Thymus (tissue), 11 donors: ENCODE data around the gene ABCC8. TPM values are rescaled to one million over a fixed set of nuclear protein-coding genes. Genes with fewer than 3 reads are reported as not detected.

ENCODE experiments used
- DNase-seq, 9 donors: peaks; one replicate each; pipeline ENCODE4 v3.0.0-alpha.2; 2013; ENCODE audit warnings: low spot score in 9 of 9, low read depth in 6 of 9, missing footprints in 1 of 9
- H3K27ac ChIP-seq, 2 donors: one replicate each; pipeline ENCODE4 v1.5.1; 2013; ENCODE audit warnings: control low read depth in 1 of 2, low read depth in 1 of 2, low read length in 1 of 2, mild to moderate bottlenecking in 1 of 2, moderate library complexity in 1 of 2
- H3K27me3 ChIP-seq, 2 donors: one replicate each; pipeline ENCODE4 v1.5.1; 2013; ENCODE audit warnings: low read length in 1 of 2; ENCODE audit not compliant: control insufficient read depth in 2 of 2, insufficient read depth in 1 of 2
- H3K36me3 ChIP-seq, 2 donors: one replicate each; pipeline ENCODE4 v1.5.1; 2013; ENCODE audit warnings: low read length in 1 of 2, mild to moderate bottlenecking in 1 of 2, moderate library complexity in 1 of 2; ENCODE audit not compliant: control insufficient read depth in 2 of 2, insufficient read depth in 2 of 2
- H3K4me1 ChIP-seq, 2 donors: one replicate each; pipeline ENCODE4 v1.5.1; 2013; ENCODE audit warnings: low read length in 2 of 2; ENCODE audit not compliant: control insufficient read depth in 2 of 2, insufficient read depth in 2 of 2
- H3K4me3 ChIP-seq, 2 donors: one replicate each; pipeline ENCODE4 v1.5.1; 2013; ENCODE audit warnings: low read length in 2 of 2, control low read depth in 1 of 2, mild to moderate bottlenecking in 1 of 2
- H3K9me3 ChIP-seq, 2 donors: one replicate each; pipeline ENCODE4 v1.5.1; 2013; ENCODE audit warnings: low read length in 1 of 2, mild to moderate bottlenecking in 1 of 2; ENCODE audit not compliant: control insufficient read depth in 2 of 2, insufficient read depth in 1 of 2
- WGBS: extraction: QIAGEN DNeasy Blood & Tissue Kit; methylation state at CpG from one replicate; pipeline ENCODE4 v1.1.7; 2013; 5-methylcytosine and 5-hydroxymethylcytosine counted together
- polyA plus RNA-seq: library from polyadenylated mRNA; stranded (reverse); fragments of 200-250 nt; gene quantifications from one replicate; pipeline ENCODE4 v1.2.3, GENCODE V29; 2013
- total RNA-seq: library from RNA; stranded (reverse); fragments of 120-200 nt; gene quantifications from one replicate; pipeline ENCODE4 v1.2.4, GENCODE V29; 2013
- donor health status: healthy.

Gene ABCC8
- total and polyA plus RNA-seq, 2 donors: 0.42 to 0.62 TPM

- no peaks in the 10 kb centered on the region for H3K36me3 ChIP-seq
- H3K27ac ChIP-seq: no peak overlapping the region
- DNase-seq: peak in 3 of 9 donors; percentile 8 to 24 (median 11)
- 56% methylated on average over 4 of the region's 4 CpGs for WGBS
- H3K9me3 ChIP-seq: no peaks in the 10 kb centered on the region
- H3K27me3 ChIP-seq: no peaks in the 10 kb centered on the region
- no peak overlapping the region for H3K4me3 ChIP-seq
- H3K4me1 ChIP-seq: no peaks in the 10 kb centered on the region
Measured at GRCh38 chr11:17498058-17498457, 21.4 kb upstream of the ABCC8 start.

GRCh38 chr11:17496406-17496805, 19.8 kb upstream of the ABCC8 start:
- no peaks in the 10 kb centered on the region for H3K36me3 ChIP-seq
- no peaks in the 10 kb centered on the region for H3K27me3 ChIP-seq
- H3K4me1 ChIP-seq: no peaks in the 10 kb centered on the region
- 90% methylated on average over 7 of the region's 7 CpGs for WGBS
- no peak overlapping the region for H3K4me3 ChIP-seq
- H3K27ac ChIP-seq: no peak overlapping the region
- DNase-seq: no peak
- no peaks in the 10 kb centered on the region for H3K9me3 ChIP-seq

GRCh38 chr11:17494019-17494418, 17.4 kb upstream of the ABCC8 start:
- WGBS: 79% methylated on average over 6 of the region's 6 CpGs
- Histone ChIP-seq H3K9me3 (no peaks in the 10 kb centered on the region), H3K27me3 (peaks cover 0 to 3% of the 10 kb centered on the region in 2 donors), H3K4me1 (no peaks in the 10 kb centered on the region), H3K36me3 (no peaks in the 10 kb centered on the region), H3K4me3 (no peak overlapping the region), H3K27ac (no peak overlapping the region)
- no peak for DNase-seq

GRCh38 chr11:17490938-17491337, 14.3 kb upstream of the ABCC8 start:
- H3K36me3 ChIP-seq: no peaks in the 10 kb centered on the region
- no peaks in the 10 kb centered on the region for H3K9me3 ChIP-seq
- no peak overlapping the region for H3K27ac ChIP-seq
- WGBS: 98% methylated on average over 4 of the region's 4 CpGs
- no peak overlapping the region for H3K4me3 ChIP-seq
- peaks cover 3 to 4% of the 10 kb centered on the region in 2 donors for H3K27me3 ChIP-seq
- no peaks in the 10 kb centered on the region for H3K4me1 ChIP-seq
- no peak for DNase-seq

- Histone ChIP-seq H3K4me3 (no peak overlapping the region), H3K9me3 (no peaks in the 10 kb centered on the region), H3K27me3 (peaks cover 3 to 4% of the 10 kb centered on the region in 2 donors), H3K4me1 (no peaks in the 10 kb centered on the region), H3K27ac (no peak overlapping the region), H3K36me3 (no peaks in the 10 kb centered on the region)
- no peak for DNase-seq
- WGBS: 93% methylated on average over 6 of the region's 6 CpGs
Measured at GRCh38 chr11:17490232-17490631, 13.6 kb upstream of the ABCC8 start.

GRCh38 chr11:17489751-17490150, 13.1 kb upstream of the ABCC8 start:
- WGBS: 97% methylated on average over 5 of the region's 5 CpGs
- Histone ChIP-seq H3K4me1 (no peaks in the 10 kb centered on the region), H3K36me3 (no peaks in the 10 kb centered on the region), H3K9me3 (no peaks in the 10 kb centered on the region), H3K4me3 (no peak overlapping the region), H3K27me3 (peaks cover 3 to 6% of the 10 kb centered on the region in 2 donors), H3K27ac (no peak overlapping the region)
- no peak for DNase-seq

GRCh38 chr11:17488563-17488962, 11.9 kb upstream of the ABCC8 start:
- Histone ChIP-seq H3K4me3 (no peak overlapping the region), H3K27me3 (peaks cover 3 to 6% of the 10 kb centered on the region in 2 donors), H3K36me3 (no peaks in the 10 kb centered on the region), H3K27ac (no peak overlapping the region), H3K4me1 (no peaks in the 10 kb centered on the region), H3K9me3 (no peaks in the 10 kb centered on the region)
- no peak for DNase-seq
- 89% methylated on average over 1 of the region's 1 CpG for WGBS

GRCh38 chr11:17486646-17487045, 10.0 kb upstream of the ABCC8 start:
- WGBS: 96% methylated on average over 5 of the region's 5 CpGs
- H3K9me3 ChIP-seq: no peaks in the 10 kb centered on the region
- no peaks in the 10 kb centered on the region for H3K4me1 ChIP-seq
- H3K4me3 ChIP-seq: no peak overlapping the region
- DNase-seq: no peak
- peaks cover 3 to 6% of the 10 kb centered on the region in 2 donors for H3K27me3 ChIP-seq
- no peak overlapping the region for H3K27ac ChIP-seq
- H3K36me3 ChIP-seq: no peaks in the 10 kb centered on the region

GRCh38 chr11:17483505-17483904, 6.9 kb upstream of the ABCC8 start:
- 81% methylated on average over 2 of the region's 2 CpGs for WGBS
- H3K36me3 ChIP-seq: no peaks in the 10 kb centered on the region
- H3K9me3 ChIP-seq: no peaks in the 10 kb centered on the region
- H3K27ac ChIP-seq: no peak overlapping the region
- DNase-seq: no peak
- H3K4me1 ChIP-seq: no peaks in the 10 kb centered on the region
- no peak overlapping the region for H3K4me3 ChIP-seq
- peaks cover 0 to 22% of the 10 kb centered on the region in 2 donors for H3K27me3 ChIP-seq

- WGBS: 98% methylated on average over 5 of the region's 5 CpGs
- H3K9me3 ChIP-seq: no peaks in the 10 kb centered on the region
- no peak for DNase-seq
- H3K36me3 ChIP-seq: no peaks in the 10 kb centered on the region
- H3K4me3 ChIP-seq: no peak overlapping the region
- no peaks in the 10 kb centered on the region for H3K4me1 ChIP-seq
- no peak overlapping the region for H3K27ac ChIP-seq
- peaks cover 15 to 36% of the 10 kb centered on the region in 2 donors for H3K27me3 ChIP-seq
Measured at GRCh38 chr11:17481905-17482304, 5.3 kb upstream of the ABCC8 start.
